IPS DF 4.7 (cell line): ENCODE results near the gene GRIK5.
"Not testable (repeated sequence)": the region's sequence is repeated elsewhere in the genome, so short reads cannot be mapped to it uniquely, and the experiment has no call there.

Source experiments
- DNase-seq: peaks from one replicate; pipeline ENCODE4 v3.0.0-alpha.2; 2013; ENCODE audit warnings: low spot score; ENCODE audit errors: extremely low read depth

Gene GRIK5

GRCh38 chr19:42052241-42052863, 17.7 kb downstream of the GRIK5 start:
- DNase-seq = no peak

DNA sequence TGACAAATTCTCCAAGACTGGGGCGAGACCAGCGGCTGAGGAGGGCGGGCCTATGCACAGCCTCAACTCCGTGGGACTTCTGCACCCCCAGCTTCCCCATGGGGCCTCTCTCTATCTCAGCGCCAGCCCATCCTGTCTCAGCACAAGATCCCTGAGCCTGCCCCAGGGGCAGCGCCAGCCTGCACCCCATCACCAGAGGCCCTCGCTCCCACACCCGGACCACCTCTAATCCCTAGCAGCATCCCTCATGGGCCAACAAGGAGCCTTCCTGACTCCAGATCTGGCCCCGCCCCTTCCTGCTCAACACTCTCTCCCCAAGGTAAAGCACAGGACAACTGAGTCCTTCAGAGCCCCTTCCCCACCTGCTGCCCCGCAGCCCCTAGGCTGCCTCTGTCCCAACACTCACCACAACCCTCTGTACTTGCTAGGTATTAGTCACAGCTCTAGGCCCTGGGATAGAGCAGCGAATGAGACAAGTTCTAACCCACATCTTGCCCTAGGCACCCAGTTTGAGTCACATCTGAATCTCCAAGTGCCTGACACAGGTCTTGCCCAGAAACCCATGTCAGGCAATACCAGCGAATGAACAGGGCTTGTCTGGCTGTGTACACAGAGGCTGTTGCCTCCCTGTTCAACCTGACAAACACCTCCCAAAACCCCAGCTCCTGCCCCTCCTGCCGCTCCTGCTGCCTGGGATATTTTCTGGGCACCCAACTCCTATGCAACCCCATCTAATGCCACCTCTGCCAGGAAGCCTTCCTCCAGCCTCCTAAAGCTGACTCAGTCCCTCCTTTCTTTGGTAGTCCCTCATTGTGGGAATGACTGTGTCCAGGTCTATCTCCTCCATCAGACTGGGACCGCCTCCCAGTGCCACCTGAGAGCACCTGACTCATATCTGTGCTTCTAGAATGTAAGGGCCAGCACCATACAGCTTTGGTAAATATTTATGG, 18.6 kb downstream of the GRIK5 start:
- no peak for DNase-seq

GRCh38 chr19:42048992-42049391, 21.0 kb downstream of the GRIK5 start:
- no peak for DNase-seq

DNA sequence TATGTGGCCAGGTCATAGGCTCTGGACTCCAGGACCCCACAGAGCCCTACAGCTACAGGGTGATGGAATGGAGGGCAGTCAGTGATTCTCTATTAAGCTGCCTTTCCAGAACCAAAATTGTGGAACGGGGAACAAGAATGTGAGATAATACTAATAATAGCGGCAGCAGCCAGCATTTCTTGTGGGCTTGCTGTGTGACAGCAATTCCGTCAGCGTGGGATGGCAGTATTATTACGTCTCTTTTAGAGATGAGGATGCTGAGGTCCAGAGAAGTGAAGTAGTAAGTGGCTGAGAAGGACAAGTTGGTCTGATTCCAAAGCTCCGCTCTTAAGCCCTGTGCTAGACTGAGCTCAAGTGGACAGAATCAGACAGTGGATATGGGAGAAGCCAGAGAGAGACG, 24.4 kb downstream of the GRIK5 start:
- DNase-seq = no peak

DNA sequence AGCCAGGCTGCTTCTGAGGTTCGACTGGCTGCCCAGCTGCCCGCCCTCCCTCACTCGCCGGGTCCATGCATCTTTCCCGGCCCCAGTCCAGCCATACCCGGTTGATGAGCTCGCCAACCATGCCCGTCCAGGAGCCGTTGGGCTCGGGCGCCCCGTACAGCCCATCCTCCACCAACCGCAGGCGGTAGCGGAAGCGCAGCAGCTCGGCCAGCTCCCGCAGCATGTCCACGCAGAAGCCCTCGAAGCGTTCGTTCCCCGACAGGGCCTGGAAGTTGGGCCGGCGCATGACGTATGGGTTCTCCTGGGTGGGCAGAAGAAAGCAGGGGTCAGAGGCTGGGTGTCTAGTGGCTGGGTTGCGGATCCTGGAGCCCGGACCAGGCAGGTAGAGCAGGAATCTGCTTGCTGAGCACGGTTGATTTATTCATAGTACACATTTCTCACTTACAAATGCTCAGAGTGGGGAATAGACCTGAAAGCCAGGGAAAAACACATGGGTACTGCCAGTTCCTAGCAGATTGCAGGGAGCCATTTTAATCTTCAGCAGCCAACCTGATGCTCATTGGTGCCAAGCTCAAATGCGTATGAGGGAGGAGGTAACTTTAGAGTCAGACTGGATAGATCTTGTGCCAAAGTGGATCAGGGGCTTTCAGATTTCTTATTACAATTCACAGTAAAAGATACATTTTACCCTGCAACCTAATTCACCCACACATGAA, 27.4 kb downstream of the GRIK5 start:
- no peak for DNase-seq

DNA sequence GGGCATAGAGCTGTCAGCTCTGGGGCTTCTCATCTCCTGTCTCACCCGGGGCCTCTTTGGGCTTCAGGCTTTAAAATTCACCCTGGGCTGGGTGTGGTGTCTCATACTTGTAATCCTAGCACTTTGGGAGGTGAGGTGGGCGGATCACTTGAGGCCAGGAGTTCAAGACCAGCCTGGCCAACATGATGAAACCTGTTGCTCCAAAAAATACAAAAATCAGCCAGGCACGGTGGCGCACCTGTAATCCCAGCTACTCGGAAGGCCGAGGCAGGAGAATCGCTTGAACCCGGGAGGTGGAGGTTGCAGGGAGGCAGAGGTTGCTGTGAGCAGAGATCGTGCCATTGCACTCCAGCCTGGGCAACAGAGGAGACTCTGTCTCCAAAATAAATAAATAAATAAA, 29.5 kb downstream of the GRIK5 start:
- not testable (repeated sequence) for DNase-seq

GRCh38 chr19:42040031-42040430, 30.0 kb downstream of the GRIK5 start:
- no peak for DNase-seq

GRCh38 chr19:42038666-42039065, 31.3 kb downstream of the GRIK5 start:
- no peak for DNase-seq

GRCh38 chr19:42037649-42038048, 32.4 kb downstream of the GRIK5 start:
- no peak for DNase-seq

GRCh38 chr19:42034640-42035391, 35.2 kb downstream of the GRIK5 start:
- peak; percentile 41 for DNase-seq

- DNase-seq = no peak
Observed at GRCh38 chr19:42033413-42033812, 36.6 kb downstream of the GRIK5 start.

DNA sequence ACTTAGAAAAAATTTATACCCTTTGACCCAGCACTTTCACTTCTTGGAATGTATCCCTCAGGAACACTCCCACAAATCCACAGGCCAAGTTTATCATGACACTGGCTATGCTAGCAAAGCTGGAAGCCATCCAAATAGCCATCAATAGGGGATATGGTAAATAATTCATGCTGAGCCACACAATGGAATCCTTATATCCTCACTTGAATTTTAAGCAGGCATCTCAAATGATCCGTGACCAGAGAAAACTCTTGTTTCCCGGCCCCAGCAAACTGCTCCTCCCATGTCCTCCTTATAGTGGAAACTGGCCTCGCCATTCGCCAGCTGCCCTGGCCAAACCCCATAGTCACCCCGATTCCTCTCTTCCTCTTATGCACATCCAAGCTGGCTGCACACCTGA, 37.6 kb downstream of the GRIK5 start:
- DNase-seq = peak; percentile 74

- DNase-seq = no peak
Observed at GRCh38 chr19:42030645-42031440, 39.2 kb downstream of the GRIK5 start.

DNA sequence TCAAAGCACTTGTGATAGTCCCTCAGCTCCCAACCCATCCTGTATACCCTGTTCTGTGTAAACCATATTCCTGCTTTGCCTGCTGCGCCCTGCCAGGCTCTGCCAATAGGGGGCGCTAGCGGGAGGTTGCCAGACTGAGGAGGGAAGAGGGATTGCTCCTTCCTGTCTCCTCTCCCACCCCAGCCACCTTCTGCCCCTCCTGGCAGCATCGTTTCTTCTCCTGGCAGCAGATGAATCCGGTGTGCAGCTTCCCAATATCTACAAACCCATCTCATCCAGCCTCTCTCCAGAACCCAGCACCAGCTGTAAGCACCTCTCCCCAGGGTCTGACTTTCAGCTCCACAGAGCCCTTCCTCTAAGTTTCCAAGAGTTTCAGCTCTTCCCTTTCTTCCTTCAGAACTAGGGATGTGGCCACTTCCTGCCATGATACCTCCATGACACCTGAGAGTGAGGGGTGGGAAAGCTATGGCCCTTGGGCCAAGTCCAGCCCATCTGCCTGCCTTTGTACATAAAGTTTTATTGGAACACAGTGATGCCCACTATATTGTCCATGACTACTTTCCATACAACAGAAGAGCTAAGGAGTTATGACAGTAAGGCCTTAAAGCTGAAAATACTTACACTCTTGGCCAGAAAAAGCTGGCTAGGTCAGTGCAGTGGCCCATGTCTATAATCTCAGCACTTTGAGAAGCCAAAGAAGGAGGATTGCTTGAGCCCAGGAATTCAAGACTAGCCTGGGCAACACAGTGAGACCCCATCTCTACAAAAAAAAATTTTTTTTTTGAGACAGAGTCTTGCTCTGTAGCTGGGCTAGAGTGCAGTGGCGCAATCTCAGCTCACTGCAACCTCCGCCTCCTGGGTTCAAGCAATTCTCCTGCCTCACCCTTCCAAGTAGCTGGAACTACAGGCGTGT, 41.4 kb downstream of the GRIK5 start:
- no peak for DNase-seq

- DNase-seq = no peak
Observed at GRCh38 chr19:42024622-42025111, 45.3 kb downstream of the GRIK5 start.

GRCh38 chr19:42023943-42024260, 46.1 kb downstream of the GRIK5 start:
- no peak for DNase-seq

DNA sequence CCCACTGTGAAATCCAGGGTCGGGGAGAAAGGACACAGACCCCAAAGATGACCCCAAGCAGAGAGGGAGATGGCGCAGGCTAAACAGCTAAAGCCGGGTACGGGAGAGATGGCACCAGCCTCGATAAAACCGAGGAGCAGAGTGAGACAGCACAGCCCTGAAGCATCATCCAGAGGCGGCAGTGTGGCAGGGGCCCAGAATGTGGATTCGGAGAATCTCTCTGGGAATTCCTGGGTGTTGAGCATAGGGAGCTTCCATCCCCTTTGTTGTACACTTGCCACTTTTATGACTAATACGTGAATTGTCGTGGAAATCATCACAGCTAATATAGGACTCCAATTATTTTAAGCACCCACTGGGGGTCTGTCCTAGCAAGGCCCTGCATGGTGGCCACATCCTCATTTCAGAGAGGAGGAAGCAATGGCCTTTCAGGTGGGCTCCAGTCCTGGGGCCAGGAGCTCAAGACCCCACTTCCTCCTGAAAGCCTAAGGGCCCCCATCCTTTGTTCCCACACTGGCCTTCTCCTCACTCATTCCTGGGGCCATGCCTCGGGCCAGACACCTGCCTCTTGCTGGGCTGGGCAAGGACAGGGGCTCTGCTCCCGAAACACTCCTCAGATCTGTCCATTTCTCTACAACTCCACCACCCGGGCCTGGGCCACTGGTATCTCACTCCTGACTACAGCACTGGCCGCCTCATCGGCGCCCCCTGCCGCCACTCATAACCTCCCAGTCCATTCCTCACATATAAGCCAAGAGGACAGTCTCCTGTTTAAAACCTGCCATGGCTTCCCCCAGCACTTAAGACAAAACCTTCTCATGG, 46.7 kb downstream of the GRIK5 start:
- no peak for DNase-seq

DNA sequence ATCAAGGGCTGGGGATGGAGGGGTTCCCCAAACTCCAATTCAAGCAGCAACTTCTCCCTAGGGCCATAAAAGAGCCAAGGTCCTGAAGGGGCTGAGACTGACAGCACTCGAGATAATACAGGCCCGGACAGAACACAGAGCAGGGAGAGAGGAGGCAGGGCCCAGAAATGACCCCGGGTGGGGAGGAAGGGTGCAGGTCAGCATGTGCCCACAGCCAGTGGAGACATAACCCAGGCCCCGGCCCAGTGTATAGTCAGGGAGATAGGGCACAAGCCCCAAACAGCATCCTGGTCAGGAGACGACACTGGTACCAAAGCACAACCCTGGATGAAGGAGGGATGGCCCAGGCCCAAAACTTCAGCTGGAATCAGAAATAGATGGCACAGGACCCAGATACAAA, 47.4 kb downstream of the GRIK5 start:
- no peak for DNase-seq

DNA sequence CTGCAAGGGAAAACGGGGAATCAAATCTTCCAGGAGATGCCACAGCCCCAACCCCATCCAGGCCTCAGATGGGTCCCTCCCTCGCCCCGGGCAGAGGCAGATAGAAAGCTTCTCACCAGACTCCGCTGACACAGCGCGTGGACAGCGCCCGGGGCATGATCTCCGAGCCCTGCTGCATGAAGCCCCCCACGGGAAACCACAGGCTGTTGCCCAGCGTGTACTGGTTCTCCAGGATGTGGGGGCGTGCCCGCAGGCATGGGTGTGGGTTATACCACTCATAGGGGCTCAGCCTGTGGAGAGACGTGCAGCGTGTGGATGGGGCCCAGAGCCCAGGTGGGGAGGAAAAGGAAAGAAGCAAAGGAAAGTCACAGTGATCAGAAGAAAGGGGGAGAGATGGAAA, 48.8 kb downstream of the GRIK5 start:
- DNase-seq = no peak
